Cerebellar nuclear complex (tissue), 1 donor: ENCODE data around the gene P2RY1.
"Not testable (repeated sequence)": the region's sequence is repeated elsewhere in the genome, so short reads cannot be mapped to it uniquely, and the experiment has no call there.

Experiments used
- DNase-seq, 2 experiments: peaks; one replicate each; lab custom pipeline; 2025; lab: John Stamatoyannopoulos, UW

Gene P2RY1

DNA sequence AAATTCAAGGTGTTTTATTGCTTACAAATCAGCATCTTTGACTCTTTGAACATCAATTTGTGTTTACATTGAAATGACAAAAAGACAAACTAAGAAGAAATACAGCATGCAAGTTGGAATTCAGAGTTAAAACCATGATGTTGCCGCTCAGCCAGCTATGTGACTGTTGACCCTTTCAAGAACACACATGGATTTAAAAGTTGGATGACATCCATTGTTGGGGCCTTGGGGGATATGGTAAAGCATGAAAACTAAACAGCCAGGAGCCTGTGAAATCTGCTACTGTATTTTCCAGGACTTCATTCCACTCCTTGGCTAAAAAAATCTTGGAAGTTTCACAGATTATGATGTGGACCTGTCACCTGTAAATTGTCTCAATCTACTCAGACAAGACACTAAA is 4.6 kb downstream of the P2RY1 start:
- DNase-seq, result no peak

DNA sequence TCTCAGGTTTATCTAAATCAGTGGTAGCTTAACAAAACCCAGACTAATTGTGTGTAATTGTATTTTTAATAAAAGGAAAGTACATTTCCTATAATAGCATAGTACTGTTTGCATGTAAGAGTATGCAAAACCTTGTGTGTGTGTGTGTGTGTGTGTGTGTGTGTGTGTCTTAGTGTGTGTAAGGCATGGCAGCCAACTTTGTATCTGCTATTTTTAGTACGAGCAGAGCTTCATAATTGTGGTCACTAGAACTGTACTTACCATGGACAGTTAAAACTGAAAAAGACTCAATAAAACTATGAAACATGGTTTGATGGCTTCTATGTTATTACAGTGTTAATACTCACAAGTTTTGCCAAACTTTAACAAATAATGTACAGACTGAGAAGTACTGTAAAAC is 6.2 kb downstream of the P2RY1 start:
- DNase-seq, result no peak

GRCh38 chr3:152842413-152842812 is 7.5 kb downstream of the P2RY1 start:
- no peak for DNase-seq

DNA sequence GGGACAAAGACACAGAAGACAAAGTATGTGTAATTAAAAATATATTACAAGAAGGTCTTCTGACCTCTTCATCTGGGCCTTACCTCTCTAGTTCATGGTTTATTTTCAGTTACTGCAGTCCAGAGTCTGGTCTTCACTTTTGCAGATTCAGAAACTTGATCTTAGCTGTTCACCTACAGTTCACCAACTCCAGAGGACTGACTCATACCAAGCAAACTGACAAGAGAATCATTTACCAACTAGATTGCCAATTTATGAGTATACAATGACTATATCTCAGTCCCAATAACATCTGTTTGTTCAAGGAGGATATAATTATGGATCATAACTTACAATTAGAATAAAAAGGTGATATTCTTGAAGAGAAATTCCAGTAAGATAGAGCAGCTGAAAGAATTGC is 9.0 kb downstream of the P2RY1 start:
- no peak for DNase-seq

DNA sequence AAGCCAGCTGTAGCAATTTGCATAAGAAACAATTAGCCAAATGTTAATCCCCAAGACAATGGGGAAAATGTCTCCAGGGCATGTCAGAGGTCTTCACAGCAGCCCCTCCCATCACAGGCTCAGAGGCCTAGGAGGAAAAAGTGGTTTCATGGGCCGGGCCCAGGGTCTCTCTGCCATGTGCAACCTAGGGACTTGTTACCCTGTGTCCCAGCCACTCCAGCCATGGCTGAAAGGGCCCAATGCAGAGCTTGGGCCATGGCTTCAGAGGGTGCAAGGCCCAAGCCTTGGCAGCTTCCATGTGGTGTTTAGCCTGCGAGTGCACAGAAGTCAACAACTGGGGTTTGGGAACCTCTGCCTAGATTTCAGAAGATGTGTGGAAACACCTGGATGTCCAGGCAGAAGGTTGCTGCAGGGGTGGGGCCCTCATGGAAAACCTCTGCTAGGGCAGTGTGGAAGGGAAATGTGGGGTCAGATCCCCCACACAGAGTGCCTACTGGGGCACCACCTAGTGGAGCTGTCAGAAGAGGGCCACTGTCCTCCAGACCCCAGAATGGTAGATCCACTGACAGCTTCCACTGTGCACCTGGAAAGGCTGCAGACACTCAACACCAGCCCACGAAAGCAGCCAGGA is 11.8 kb downstream of the P2RY1 start:
- not testable (repeated sequence) for DNase-seq

DNA sequence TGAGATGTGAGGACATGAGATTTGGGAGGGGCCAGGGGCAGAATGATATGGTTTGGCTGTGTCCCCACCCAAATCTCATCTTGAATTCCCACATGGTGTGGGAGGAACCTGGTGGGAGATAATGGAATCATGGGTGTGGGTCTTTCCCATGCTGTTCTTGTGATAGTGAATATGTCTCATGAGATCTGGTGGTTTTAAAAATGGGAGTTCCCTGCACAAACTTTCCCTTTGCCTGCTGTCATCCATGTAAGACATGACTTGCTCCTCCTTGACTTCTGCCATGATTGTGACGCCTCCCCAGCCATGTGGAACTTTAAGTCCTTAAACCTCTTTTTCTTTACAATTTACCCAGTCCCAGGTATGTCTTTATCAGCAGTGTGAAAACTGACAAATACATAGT is 12.7 kb downstream of the P2RY1 start:
- not testable (repeated sequence) for DNase-seq

GRCh38 chr3:152849996-152850578 is 15.2 kb downstream of the P2RY1 start:
- no peak for DNase-seq

GRCh38 chr3:152853196-152853595 is 18.3 kb downstream of the P2RY1 start:
- no peak for DNase-seq

DNA sequence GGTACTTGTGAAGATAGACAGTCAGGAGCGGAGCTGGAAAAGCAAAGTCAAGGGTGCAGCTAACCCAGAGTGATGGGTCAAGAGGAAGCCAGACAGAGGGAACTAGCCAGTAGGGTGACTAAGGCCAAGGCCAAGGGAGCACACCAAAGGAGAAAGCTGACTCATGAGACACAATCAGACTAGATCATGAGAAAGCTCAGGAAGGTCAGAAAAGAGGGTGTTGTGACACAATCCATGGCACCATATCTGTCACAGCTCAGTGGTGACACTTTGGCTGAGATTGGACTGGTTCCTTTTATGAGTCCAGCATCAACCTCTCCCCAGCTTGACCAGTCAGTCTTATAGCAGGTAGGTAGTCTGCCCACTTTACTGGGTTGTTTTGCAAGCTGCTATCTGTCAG is 22.2 kb downstream of the P2RY1 start:
- no peak for DNase-seq

- no peak for DNase-seq
Observed at GRCh38 chr3:152858170-152858800, 23.4 kb downstream of the P2RY1 start.

GRCh38 chr3:152860736-152861135 is 25.8 kb downstream of the P2RY1 start:
- no peak for DNase-seq

- no peak for DNase-seq
Observed at GRCh38 chr3:152865668-152866245, 30.8 kb downstream of the P2RY1 start.

DNA sequence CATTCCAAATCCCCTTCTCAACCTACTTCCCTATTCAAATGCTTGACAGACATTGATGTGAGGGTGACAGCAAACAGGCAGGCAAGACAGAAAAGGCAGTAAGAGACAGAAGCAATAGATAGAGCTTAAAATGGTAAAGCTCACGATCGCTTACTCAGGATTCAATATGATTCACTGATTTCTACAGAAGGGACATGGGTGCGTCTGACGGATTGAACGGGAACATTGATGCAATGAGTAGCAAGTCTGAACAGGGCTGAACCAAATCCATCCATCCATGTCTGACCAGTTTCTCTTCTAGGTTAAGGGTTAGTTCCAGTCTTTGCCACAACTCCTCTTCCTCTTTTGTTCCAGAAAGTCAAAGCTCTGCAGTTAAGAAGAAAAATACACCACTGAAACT is 35.1 kb downstream of the P2RY1 start:
- no peak for DNase-seq

GRCh38 chr3:152873314-152873713 is 38.4 kb downstream of the P2RY1 start:
- not testable (repeated sequence) for DNase-seq

DNA sequence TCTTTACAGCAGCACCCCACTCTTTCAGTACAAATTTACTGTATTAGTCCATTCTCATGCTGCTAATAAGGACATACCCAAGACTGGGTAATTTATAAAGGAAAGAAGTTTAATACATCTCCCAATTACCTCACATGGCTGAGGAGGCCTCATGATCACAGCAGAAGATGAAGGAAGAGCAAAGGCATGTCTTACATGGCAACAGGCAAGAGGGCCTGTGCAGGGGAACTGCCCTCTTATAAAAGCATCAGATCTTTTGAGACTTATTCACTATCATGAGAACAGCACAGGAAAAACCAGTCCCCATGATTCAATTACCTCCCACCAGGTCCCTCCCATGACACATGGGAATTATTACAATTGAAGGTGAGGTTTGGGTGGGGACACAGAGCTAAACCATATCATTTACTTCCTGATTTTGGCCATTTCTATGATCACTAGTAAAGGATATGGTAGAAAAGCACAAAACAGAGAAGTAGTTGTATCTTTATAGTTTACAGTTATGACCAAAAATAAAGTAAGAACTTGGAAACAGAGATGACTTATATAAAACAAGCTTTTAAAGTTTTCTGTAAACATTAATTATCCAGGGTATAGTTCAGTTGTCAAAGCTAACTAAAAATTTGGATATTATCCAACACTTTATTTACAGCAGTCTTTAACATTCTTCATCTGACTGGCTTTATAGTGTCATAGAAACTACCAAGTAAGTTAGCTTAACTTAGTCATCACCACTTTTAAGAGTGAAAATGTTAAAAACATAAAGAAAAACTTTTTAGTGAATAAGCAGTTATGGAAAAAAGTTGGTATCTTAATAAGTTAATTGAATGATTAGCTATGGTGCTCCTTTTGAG is 40.2 kb downstream of the P2RY1 start:
- no peak for DNase-seq

DNA sequence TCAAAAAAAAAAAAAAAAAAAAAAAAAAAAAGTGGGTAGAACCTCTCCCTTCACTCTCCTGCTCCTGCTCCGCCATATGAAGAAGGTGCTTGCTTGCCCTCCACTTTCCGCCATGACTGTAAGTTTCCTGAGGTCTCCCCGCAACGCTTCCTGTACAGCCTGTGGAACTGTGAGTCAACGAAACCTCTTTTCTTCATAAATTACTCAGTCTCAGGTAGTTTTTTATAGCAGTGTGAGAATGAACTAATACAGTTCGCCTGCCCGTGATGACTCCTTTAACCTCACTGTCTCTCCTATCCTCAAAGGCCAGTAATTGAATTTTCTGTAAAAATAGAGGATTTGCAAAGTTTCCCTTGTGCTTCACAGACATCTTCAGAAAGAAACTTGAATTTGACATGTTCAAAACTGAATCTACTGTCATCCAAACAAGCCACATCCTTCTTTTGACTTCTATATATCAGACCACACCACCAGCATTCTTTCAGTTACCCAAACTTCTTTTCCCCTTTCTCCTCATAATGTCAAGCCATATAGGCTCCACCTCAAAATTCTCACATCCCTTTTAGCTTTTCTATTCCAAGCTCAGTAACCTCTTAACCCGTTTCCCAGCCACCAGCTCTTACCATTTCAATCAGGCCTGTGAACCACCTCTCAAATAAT is 44.3 kb downstream of the P2RY1 start:
- DNase-seq, result no peak

DNA sequence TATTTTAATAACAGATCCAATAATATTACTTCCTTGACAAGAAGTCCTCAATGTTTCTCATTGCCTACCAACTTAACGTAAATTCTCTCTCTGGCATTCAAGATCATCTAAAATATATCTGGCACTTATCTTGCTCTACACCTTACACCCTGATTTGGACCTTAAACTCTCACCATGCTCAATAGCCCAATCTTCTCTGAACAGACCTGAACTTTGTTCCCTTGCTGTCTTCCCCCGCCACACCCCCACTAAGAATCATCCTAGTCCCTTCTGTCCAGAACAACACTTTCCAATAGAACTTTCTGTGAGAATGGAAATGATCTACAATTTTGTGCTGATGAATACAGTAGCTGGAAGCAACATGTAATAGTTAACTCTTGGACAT is 44.9 kb downstream of the P2RY1 start:
- no peak for DNase-seq

GRCh38 chr3:152885076-152885475 is 50.1 kb downstream of the P2RY1 start:
- no peak for DNase-seq
